Neural progenitor cell (in vitro differentiated cells): ENCODE data around the gene COPS2.

ENCODE experiments used
- CTCF ChIP-seq: fragments of 200-600 bp; sonication (generic); IDR thresholded peaks from 2 replicates; pipeline ENCODE4 v1.5.1; 2017; ENCODE audit warnings: antibody characterized with exemption, mild to moderate bottlenecking
- EZH2 ChIP-seq: fragments of 200-600 bp; sonication (generic); IDR thresholded peaks from 2 replicates; pipeline ENCODE4 v1.6.1; 2017; ENCODE audit warnings: antibody characterized with exemption, mild to moderate bottlenecking, moderate library complexity
- EZH2phosphoT487 ChIP-seq: fragments of 200-600 bp; sonication (generic); IDR thresholded peaks from 2 replicates; pipeline ENCODE4 v1.6.1; 2017; ENCODE audit warnings: antibody characterized with exemption

- TF ChIP-seq EZH2 (no peak), CTCF (no peak), EZH2phosphoT487 (no peak)
Measured at GRCh38 chr15:49200347-49200746, 44.9 kb upstream of the COPS2 start.
